GM19025 (cell line): Measurements from ENCODE around the gene APBA1.

Experiments
- ATAC-seq: cut with Tn5 transposase; IDR thresholded peaks from one replicate; pipeline ENCODE4 v1.9.1; 2021; ENCODE audit warnings: mild to moderate bottlenecking, low read depth, moderate library complexity; ENCODE audit not compliant: unreplicated experiment

Gene APBA1

DNA sequence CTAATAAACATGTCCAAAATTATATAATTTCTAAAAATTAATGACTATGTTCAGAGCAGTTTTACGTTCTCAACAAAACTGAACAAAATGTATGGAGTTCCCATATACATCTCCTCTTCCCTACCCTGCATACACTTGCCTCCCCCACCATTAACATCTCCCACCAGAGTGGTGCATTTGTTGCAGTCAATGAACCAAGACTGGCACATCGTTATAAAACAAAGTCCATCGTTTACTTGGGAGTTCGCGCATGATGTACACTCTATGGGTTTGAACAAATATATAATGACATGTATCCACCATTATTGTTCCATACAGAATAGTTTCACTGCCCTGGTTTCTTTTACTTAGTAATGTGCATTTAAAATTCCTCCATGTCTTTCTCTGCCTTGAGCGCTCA, 130.1 kb downstream of the APBA1 start:
- ATAC-seq, result no peak

DNA sequence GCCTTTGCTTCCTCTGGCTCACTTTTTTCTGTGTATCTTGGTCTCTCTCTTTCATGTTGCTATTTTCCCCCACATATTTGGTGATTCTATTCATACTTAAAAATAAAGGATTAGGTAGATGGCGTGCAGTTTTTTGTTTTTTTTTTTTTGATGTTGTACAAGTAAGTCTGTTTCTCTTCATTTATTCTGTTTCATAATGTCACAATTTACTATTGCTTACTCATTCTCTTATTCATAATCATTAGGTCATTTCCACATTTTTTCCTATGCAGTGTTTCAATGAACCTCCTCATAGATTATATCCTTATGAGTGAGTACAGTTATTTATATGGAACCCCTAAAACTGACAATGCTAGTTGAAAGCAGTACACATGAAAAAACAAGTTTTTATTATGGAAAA, 136.3 kb downstream of the APBA1 start:
- ATAC-seq, result no peak

DNA sequence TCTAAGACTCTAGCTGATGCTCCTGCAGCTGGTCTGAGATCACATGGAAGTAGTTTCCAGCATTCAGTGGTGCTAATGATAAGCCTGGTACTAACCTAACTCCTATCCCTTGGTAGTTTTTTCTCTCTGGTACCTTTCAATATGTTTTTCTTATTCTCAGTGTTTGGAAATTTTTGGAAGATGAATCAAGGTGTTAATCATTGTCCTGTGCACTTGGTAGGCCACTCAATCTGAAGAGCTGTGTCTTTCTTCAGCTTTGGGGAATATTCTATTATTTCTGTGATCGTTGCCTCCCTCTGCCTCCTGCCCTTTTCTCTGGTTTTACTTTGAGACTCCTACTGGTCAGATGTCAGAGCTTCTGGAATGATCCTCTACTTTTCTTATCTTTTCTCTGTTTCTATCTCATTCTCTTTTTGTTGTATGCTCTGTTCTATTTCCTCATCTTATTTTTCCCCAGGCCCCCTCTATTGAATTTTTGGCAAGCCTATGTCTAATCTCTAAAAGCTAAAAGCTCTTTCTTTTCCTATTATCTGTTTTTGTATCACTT, 136.8 kb downstream of the APBA1 start:
- ATAC-seq, result no peak

DNA sequence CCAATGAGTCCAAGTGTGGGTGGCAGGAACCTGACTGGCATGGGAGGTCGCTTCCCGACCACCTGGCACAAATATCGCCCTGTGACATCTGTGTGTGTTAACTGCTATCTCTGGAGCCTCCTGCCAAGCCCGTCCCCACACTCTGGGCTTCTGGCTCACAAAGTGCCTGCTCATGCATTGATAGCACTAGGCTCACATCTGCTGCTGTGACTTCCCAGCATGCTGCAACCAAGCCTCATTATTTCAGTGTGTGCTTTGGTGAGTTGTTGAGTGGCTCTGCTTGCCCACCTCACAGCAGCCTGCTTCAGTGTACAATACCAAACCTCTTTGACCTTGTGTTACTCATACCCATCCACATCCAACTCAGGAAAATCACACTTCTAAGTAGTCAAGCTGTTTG, 139.8 kb downstream of the APBA1 start:
- ATAC-seq, result no peak

DNA sequence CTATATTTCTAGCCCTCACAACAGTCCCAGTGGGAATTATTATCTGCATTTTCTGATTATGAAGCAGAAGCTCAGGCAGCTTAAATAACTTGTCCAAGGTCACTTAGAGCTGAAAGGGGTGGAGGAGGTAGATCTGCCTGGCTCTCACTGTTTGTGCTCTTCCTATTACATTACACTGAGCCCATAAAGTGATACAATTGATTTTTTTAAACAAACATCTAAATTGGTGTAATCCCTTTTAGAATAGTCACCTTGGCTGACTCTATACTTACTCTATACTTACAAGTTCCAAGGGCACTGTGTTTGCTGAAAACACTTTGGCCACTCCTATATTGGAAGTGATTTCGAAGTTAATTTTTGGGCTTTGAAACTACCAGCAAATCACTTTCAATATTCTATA, 144.7 kb downstream of the APBA1 start:
- ATAC-seq, result no peak

DNA sequence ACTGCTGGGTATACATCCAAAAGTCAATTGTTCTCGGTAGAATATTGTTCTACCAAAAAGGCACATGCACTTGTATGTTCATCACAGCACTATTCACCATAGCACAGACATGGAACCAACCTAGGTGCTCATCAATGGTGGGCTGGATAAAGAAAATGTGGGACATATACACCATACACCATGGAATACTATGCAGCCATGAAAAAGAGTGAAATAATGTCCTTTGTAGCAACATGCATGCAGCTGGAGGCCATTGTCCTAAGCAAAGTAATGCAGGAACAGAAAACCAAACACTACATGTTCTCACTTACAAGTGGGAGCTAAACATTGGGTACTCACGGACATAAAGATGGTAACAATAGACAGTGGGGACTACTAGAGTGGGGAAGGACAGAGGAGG, 145.5 kb downstream of the APBA1 start:
- no peak for ATAC-seq

DNA sequence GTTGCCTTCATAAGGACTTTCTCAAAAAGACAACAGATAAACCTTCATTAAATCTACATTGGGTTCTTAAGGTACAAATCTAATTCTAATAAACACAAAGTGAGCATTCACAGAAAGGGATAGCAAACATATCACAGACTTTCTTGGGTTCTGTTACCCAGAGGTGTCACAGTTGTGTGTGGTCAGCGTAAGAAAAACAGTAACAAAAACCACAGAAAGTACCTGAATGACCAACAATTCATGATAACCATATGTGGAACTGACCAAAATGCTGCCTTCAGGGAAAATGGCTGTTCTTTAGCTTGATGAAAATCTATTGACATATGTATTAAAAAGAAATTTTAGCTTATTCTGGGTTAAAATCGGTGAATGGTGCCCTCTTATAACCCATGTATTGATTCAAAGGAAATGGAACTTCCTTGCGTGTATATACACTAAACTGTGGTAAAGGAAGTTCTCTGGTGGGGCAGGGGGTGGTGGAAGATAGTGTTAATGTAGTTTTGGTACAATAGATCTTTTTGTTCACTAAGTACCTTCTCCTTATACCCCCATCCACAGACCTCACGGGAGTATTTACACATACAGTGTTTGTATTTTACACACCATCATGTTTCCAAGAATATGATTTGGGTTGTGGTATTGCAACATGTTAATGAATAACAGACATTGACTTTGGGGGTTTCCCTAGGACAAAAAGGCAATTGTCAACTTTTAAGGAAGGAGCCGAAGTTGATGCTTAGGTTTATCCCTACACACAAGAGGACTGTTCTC, 152.5 kb downstream of the APBA1 start:
- ATAC-seq, result peak; percentile 91

DNA sequence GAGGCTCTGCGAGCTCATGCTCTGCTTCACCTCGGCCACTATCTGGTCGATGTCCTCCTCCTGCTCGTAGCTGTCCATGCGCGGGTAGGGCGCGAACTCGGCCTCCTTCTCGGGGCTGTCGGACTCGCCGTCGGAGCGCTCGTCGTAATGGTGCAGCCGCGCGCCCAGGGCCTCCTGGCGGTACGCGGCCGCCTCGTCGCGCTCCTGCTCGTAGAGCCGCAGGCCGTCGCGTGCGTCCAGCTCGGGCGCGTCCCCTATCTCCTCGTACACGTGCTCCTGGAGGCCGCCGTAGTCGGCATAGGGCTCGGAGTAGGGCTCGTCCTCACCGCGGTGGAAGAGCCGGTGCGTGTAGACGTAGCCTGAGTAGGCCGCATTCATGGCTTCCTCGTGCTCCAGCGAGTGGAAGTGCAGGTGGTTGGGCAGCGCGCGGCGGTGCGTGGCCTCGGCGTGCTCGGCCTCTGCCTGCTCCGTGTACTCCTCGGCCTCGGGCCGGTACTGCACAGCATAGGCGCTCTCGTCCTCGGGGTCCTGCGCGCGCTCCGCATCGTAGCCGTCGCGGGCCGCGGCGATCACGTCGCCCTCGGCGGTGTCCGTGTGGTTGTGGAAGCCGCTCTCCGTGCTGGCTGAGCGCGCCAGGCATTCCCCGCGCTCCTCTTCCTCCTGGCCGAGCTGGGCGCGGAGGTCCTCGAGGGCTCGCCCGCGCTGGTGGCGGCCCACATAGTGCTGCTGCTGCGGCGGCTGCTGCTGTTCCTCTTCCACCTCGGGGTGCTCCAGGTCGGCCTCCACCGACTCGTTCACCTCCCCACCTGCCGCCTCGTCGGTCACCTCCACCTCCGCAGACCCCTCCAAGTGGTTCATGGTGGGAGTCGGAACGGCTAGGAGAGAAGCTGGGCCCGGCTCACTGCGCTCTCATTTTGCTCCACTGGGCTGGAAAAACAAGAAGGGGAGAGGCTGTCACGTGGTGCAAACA, 155.5 kb downstream of the APBA1 start:
- no peak for ATAC-seq

DNA sequence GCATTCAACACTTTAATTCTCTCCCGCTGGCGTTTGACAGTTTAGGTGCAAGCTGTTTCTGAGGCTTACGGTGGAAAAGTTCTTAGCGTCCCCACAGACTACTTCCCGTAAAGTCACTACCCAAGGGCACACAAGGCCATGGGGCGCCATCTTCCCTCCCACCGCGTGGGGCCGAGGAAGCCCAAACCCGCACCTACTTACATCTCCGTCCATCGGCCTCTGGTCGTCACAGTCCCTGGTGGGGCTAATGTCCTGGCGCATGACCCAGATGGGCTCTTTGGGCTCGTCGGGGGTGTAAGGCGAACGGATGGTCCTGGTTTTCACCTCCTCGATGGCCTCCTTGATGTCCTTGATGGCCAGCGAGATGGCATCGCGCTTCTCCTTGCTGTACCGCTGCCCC, 156.4 kb downstream of the APBA1 start:
- ATAC-seq, result no peak

DNA sequence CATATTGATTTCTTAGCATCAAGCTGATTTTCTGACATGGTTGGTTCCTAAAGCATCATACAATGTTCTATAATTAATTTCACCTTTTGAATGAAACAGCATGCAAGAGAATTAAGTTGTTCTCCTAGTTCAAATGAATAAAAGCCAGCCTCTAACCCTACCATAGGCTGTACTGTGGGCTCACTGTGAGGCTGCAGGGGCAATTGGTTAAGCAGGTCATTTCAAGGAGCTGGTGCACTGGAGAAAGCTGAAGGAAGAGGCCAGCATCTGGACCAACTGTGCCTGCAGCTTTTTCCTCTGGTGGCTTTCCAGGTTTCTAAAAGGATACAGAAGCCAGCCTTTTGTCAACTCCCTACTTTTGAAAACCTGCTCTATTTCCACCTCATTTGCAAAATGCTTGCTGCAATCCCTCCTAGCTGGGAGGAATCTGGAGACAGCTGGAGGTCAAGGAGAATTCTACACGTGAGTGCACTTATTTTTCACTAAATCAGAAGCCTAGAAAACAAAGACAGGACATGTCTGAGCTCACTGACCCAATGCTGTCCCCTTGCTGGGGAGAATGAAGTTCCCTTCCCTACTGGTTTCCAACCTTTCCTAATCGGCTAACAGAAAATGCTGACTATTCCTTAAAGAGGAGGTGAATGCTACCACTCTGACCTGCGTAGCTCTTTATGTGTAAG, 158.9 kb downstream of the APBA1 start:
- ATAC-seq, result no peak

DNA sequence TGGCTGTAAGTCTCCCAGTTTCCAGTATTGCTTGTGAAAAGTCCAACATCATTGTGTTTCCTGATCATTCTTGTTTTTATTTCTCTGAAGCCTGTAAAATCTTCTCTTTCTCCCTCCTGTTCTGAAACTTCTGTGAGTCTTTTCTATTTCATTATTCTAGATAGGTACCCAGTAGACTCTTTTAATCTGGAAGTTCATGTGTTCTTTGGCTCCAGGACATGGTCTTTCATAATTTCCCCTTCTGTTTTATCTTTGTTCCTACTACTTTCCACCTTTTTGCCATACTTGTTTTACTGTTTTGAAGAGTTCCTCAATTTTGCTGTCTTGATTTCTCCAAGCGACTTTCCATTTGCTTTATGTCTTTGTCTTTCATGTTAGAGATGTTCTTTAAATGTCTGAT, 168.1 kb downstream of the APBA1 start:
- ATAC-seq, result no peak

DNA sequence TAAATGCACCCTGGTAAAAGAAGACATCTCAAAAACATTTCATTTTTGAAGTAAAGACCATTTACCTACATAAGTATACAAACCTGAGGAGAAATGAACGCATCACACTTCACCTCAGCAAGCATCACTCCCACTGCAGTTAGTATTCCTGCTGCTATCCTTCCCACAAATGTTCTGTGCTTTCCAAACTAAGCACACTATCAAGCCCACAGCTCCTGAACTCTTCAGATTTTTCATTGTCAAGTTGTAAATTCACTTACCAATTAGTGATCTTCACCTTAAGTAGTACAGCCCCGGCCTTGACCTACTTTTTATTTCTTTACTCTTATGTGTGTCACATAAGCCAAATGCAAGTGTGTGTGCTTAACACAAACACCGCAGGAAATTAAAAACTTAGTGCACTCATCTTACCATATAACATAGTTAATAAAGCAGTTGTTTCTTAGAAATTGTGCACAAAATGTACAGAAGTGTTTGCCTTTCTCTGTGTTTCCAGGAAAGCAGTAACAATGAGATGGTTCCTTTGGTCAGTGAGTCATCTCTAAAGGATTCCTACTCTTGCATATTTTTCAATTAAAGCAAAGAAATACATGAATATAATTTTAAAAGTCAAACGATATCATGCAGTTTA, 169.4 kb downstream of the APBA1 start:
- ATAC-seq, result no peak

DNA sequence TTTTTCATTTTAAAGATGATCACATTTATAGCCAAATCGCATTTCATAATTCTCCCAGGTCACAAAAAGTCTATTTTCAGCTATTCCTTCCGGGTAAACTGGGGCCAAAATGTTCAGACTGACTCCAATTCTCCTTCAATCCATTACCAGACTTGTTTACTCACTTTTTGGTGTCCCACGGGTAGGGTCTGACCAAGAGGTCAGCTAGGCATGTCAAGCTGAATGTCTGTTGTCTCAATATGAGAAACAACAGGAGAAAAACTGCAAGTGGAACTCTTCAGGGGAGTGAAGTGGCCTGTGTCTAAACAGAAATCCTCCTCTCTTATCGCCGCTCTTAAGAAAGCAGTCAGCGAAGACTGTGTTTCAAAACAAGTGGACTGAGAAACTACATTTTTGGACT, 171.3 kb downstream of the APBA1 start:
- ATAC-seq, result no peak

DNA sequence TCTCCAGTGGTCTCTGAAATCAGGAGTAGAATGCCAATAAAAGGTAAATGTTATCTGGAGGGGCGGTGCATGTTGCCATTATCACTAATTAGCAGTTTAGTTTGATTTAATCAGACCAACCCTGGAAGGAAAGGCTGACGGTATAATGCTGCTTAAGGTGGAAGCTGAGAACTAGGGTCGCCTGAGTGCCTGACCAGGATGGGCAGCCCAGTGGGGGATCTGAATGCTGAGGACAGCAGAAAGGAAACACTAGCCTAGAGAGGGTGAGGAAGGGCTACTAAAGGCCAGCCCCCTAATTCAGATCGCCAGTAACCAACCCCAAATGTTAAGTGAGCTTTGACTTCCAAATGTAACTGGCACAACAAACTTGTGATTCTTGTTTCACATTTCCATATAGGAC, 172.2 kb downstream of the APBA1 start:
- ATAC-seq, result no peak

DNA sequence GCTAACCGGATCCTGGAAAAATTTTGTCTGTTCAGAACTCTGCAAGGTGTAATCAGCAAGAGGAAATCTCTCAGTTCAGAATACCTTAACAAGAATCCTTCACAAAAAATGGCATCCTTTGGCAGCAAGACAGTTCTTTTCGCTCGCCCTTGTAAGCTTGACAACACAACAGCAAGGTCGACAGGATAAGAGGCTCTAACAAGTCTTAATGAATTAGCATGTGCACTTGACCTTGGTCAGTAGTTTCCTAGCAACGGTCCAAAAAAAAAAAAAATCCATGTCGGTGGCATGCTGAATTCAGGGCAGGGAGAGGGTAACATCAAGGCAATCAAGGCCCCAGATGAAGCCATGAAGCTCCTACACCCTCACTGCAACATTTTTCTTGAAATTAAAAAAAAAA, 172.8 kb downstream of the APBA1 start:
- ATAC-seq, result no peak

DNA sequence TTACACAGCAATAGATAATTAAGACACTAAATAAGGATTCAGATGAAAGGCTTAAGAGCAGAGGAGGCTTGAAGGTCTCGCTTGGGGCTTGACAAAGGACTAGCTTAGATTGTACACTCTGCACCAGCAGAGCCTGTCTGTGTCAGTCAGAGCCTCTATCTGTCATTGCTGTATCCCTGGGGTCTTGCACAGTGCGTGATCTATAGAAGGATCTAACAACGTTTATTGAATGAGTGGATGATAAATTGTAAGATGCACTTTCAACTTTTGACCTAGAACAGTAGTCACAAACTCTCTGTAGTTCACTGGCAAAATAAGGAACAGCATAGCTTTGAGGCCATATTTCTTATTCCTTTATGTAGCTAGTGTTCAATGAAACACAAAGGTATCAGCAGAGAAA, 173.7 kb downstream of the APBA1 start:
- ATAC-seq, result no peak

DNA sequence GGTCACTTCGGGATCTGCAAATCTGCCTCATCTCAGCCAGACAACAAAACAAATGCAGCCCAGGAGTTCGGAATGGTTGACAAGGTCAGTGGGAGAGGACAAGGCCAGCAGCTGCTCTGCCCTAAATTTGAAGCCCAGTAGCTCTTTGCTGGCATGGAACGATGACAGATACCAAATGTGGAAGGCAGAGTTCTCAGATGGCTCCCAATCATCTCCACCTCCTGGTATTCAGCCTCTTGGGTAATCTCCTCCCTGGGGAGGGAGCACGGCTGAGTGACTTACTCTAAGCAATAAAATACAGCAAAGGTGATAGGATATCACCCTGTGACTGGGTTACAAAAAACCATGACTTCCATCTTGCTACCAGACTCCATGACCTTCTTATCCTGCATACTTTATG, 174.4 kb downstream of the APBA1 start:
- no peak for ATAC-seq

DNA sequence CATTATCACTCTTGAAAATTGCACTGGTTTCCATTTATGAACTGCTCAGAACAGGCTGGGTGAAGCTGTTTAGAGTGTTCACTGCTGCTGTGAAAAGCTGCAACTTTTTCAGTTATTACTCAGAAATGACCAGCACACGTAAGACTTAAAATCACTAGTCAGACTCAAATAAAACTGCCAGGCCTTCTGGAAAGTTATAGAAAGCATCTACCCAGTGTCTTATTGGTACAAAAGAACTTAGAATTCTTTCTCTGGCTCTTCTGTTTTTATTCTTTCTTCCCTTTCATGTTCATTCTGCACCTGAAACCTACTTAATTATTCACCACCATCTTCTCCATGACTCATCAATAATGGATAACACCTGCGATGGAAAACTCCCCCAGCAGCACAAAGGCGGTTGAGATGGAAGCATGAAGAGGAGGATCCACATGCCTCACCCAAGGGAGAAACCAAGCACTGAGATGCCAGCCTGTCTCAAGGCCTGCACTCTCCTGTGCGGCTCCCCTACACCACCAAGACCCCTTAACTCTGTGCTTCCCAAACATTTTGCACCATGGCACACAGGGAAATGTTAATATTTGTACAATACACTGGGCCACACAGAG, 175.2 kb downstream of the APBA1 start:
- ATAC-seq, result no peak

DNA sequence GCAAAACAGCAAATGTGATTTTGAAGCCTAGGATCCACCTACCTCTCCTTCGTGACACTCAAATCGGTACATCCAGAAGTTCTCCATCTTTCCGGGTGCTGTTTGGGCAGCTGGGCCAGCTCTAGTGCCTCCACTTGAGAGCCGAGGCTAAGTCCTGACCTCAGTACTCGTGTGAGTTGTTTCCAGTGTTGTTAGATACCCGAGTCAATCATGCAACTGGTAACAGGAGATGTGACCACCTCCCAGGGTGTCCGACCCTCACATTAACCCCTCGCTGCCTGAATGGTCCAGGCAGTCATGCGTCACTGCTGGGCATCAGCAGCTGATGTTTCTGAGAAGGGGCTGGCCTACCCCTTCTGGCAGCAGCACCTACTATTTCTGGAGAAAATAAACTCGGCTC, 176.9 kb downstream of the APBA1 start:
- no peak for ATAC-seq

DNA sequence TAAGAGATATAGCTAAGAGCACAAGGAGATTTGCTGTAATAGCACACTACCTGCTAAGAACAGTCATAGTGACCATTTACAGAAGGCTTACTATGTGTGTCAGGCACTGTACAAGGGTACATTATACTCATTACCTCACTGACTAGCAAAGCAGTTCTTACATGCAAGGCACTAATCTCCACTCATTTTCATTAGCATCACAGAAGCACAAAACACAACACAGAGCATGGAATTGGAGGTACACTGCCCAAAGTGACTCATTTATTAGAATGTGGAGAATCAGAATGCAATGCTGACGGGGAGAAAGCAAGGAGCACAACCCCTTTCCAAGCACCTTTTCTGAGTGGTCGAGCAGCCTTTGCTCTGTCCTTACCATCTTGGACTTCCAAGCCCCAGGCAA, 177.4 kb downstream of the APBA1 start:
- ATAC-seq, result no peak
